PC-9 (cell line): ENCODE results near the gene CWC27. TPM values are rescaled to one million over a fixed set of nuclear protein-coding genes. Genes with fewer than 3 reads are reported as not detected.

Experiments
- BruUV-seq: library from RNA; stranded (reverse); fragments of 400-500 nt; replicated peaks from 2 replicates; lab custom pipeline; 2021; lab: Mats Ljungman, UMichigan
- CTCF ChIA-PET: fragments of 300-600 bp; sonication (Branson Sonifier 250); formaldehyde crosslinking; loops from one replicate; lab custom pipeline; 2022; ENCODE audit warnings: antibody characterized with exemption; lab: Charles Lee
- POLR2A ChIA-PET: fragments of 300-600 bp; sonication (Branson Sonifier 250); formaldehyde crosslinking; loops from one replicate; lab custom pipeline; 2022; ENCODE audit warnings: antibody characterized with exemption; ENCODE audit not compliant: unreplicated experiment; lab: Charles Lee
- DNase-seq, 2 experiments: peaks; one replicate each; pipeline versions ENCODE4 v3.0.0 to v3.0.0-alpha.2; 2015 to 2022; ENCODE audit warnings: mixed read lengths in 1 of 2
- H2AFZ ChIP-seq: fragments of 200-600 bp; sonication (generic); 2 replicates; pipeline ENCODE4 v1.8.1; 2017; ENCODE audit warnings: antibody characterized with exemption
- H3F3A ChIP-seq: fragments of 200-600 bp; sonication (generic); 2 replicates; pipeline ENCODE4 v1.8.1; 2017; ENCODE audit warnings: antibody characterized with exemption, mild to moderate bottlenecking, low read depth; ENCODE audit not compliant: insufficient read depth
- H3K27ac ChIP-seq: fragments of 200-600 bp; sonication (generic); 2 replicates; pipeline ENCODE4 v1.6.1; 2016; ENCODE audit warnings: mixed run types
- H3K27me3 ChIP-seq: fragments of 200-600 bp; sonication (generic); 2 replicates; pipeline ENCODE4 v1.6.1; 2016; ENCODE audit warnings: low read depth, mixed run types; ENCODE audit not compliant: insufficient read depth
- H3K36me3 ChIP-seq: fragments of 200-600 bp; sonication (generic); 2 replicates; pipeline ENCODE4 v1.6.1; 2016; ENCODE audit warnings: low read depth, mixed run types
- H3K4me1 ChIP-seq: fragments of 200-600 bp; sonication (generic); replicated peaks from 2 replicates; pipeline ENCODE4 v1.6.1; 2016; ENCODE audit warnings: mixed run types; ENCODE audit not compliant: insufficient read depth
- H3K4me2 ChIP-seq: fragments of 200-600 bp; sonication (generic); 2 replicates; pipeline ENCODE4 v1.6.1; 2017; ENCODE audit warnings: mixed run types
- H3K4me3 ChIP-seq: fragments of 200-600 bp; sonication (generic); 2 replicates; pipeline ENCODE4 v1.6.1; 2016; ENCODE audit warnings: mixed run types
- H3K79me2 ChIP-seq: fragments of 200-600 bp; sonication (generic); 2 replicates; pipeline ENCODE4 v1.6.1; 2017; ENCODE audit warnings: low read depth, mixed run types
- H3K9me2 ChIP-seq: fragments of 200-600 bp; sonication (generic); 2 replicates; pipeline ENCODE4 v1.8.1; 2017; ENCODE audit warnings: mild to moderate bottlenecking; ENCODE audit not compliant: insufficient read depth
- H3K9me3 ChIP-seq: fragments of 200-600 bp; sonication (generic); 2 replicates; pipeline ENCODE4 v1.8.1; 2016; ENCODE audit warnings: low read depth; ENCODE audit not compliant: insufficient read depth
- H4K20me1 ChIP-seq: fragments of 200-600 bp; sonication (generic); 2 replicates; pipeline ENCODE4 v1.8.1; 2017; ENCODE audit not compliant: insufficient read depth
- CTCF ChIP-seq: fragments of 200-600 bp; sonication (generic); conservative IDR thresholded peaks from 2 replicates; pipeline ENCODE4 v1.6.1; 2017; ENCODE audit warnings: mixed run types, antibody characterized with exemption, mild to moderate bottlenecking, moderate library complexity
- EZH2 ChIP-seq: fragments of 200-600 bp; sonication (generic); IDR thresholded peaks from 2 replicates; pipeline ENCODE4 v1.8.0; 2017; ENCODE audit warnings: antibody characterized with exemption, low read depth
- intact Hi-C: fragments of 100-400 bp; cut with micrococcal nuclease; formaldehyde crosslinking; loops from one replicate; pipeline ENCODE4 v1.10.0; 2022; ENCODE audit not compliant: unreplicated experiment
- total RNA-seq: library from RNA; stranded (reverse); gene quantifications from 2 replicates; pipeline ENCODE4 v1.2.3, GENCODE V29; 2021

CWC27 gene
- total RNA-seq, 1 experiment from 2014 or later, result 24.1 TPM

- H2AFZ ChIP-seq, result no peak overlapping the region
- no peak for DNase-seq
- CTCF ChIA-PET, result no interaction called here
- H4K20me1 ChIP-seq, result no peaks in the 10 kb centered on the region
- H3K4me3 ChIP-seq, result no peak overlapping the region
- H3K4me1 ChIP-seq, result no peaks in the 10 kb centered on the region
- H3K9me2 ChIP-seq, result no peaks in the 10 kb centered on the region
- POLR2A ChIA-PET, result no interaction called here
- H3K27me3 ChIP-seq, result no peaks in the 10 kb centered on the region
- intact Hi-C loops, result no loop called here
- H3K79me2 ChIP-seq, result no peaks in the 10 kb centered on the region
- H3K27ac ChIP-seq, result no peak overlapping the region
- H3K9me3 ChIP-seq, result no peaks in the 10 kb centered on the region
- no TSS peak for BruUV-seq
- H3K36me3 ChIP-seq, result no peaks in the 10 kb centered on the region
- TF ChIP-seq CTCF (no peak), EZH2 (no peak)
- H3K4me2 ChIP-seq, result no peak overlapping the region
- H3F3A ChIP-seq, result no peaks in the 10 kb centered on the region
Measured at GRCh38 chr5:65010841-65011240, 242.1 kb downstream of the CWC27 start.

GRCh38 chr5:65012301-65012892, 243.7 kb downstream of the CWC27 start:
- POLR2A ChIA-PET, result interaction anchor here (0.7 kb wide), 1 partner anchor 19 kb away, joined by 3 read pairs; no protein-coding TSS in a partner anchor
- no peaks in the 10 kb centered on the region for H3F3A ChIP-seq
- H3K27ac ChIP-seq, result no peak overlapping the region
- no peak for TF ChIP-seq CTCF
- no peak for TF ChIP-seq EZH2
- H3K79me2 ChIP-seq, result no peaks in the 10 kb centered on the region
- no peak overlapping the region for H3K4me3 ChIP-seq
- H3K27me3 ChIP-seq, result no peaks in the 10 kb centered on the region
- CTCF ChIA-PET, result no interaction called here
- no peak for DNase-seq
- H3K4me2 ChIP-seq, result no peak overlapping the region
- intact Hi-C loops, result no loop called here
- H3K9me3 ChIP-seq, result no peaks in the 10 kb centered on the region
- H3K9me2 ChIP-seq, result no peaks in the 10 kb centered on the region
- H2AFZ ChIP-seq, result no peak overlapping the region
- no peaks in the 10 kb centered on the region for H3K4me1 ChIP-seq
- no peaks in the 10 kb centered on the region for H4K20me1 ChIP-seq
- BruUV-seq, result no TSS peak
- H3K36me3 ChIP-seq, result no peaks in the 10 kb centered on the region

- Histone ChIP-seq H3K36me3 (no peaks in the 10 kb centered on the region), H3K4me2 (no peak overlapping the region), H3K27ac (no peak overlapping the region), H3K9me3 (no peaks in the 10 kb centered on the region), H3K4me1 (no peaks in the 10 kb centered on the region), H2AFZ (no peak overlapping the region), H3K4me3 (no peak overlapping the region), H3K9me2 (no peaks in the 10 kb centered on the region), H3K27me3 (no peaks in the 10 kb centered on the region), H3F3A (no peaks in the 10 kb centered on the region), H4K20me1 (no peaks in the 10 kb centered on the region), H3K79me2 (no peaks in the 10 kb centered on the region)
- ChIA-PET POLR2A (interaction anchor here (0.7 kb wide), 1 partner anchor 18 kb away, joined by 3 read pairs; no protein-coding TSS in a partner anchor), CTCF (no interaction called here)
- BruUV-seq, result no TSS peak
- DNase-seq, result no peak
- TF ChIP-seq EZH2 (no peak), CTCF (no peak)
- intact Hi-C loops, result no loop called here
Measured at GRCh38 chr5:65013166-65013565, 244.4 kb downstream of the CWC27 start.
